Peyer's patch (tissue), 4 donors: Measurements from ENCODE around the gene SVOPL. TPM values are rescaled to one million over a fixed set of nuclear protein-coding genes. Genes with fewer than 3 reads are reported as not detected.

Source experiments
- DNase-seq, 3 donors: peaks; one replicate each; pipeline ENCODE4 v3.0.0-alpha.2; 2017 to 2019
- H3K27ac ChIP-seq, 4 donors: fragments of 200-600 bp; sonication (generic); one replicate each; pipeline ENCODE4 v1.5.1; 2016 to 2019
- H3K27me3 ChIP-seq, 2 donors: fragments of 200-600 bp; sonication (generic); one replicate each; pipeline ENCODE4 v1.5.1; 2019
- H3K36me3 ChIP-seq, 3 donors: fragments of 200-600 bp; sonication (generic); one replicate each; pipeline ENCODE4 v1.5.1; 2016 to 2019
- H3K4me1 ChIP-seq, 4 donors: fragments of 200-600 bp; sonication (generic); one replicate each; pipeline ENCODE4 v1.5.1; 2016 to 2019
- H3K4me3 ChIP-seq, 4 donors: fragments of 200-600 bp; sonication (generic); 1 replicate in 3 of 4; 2 replicates in 1 of 4; pipeline ENCODE4 v1.5.1; 2016 to 2019; ENCODE audit warnings: mild to moderate bottlenecking in 1 of 4
- H3K9me3 ChIP-seq, 4 donors: fragments of 200-600 bp; sonication (generic); one replicate each; pipeline ENCODE4 v1.5.1; 2016 to 2019; ENCODE audit warnings: mild to moderate bottlenecking in 1 of 4
- CTCF ChIP-seq, 6 experiments: fragments of 450-650 bp in 4 of 6; fragments of 200-600 bp in 2 of 6; sonication (generic) in 1 of 6; IDR thresholded peaks; one replicate each; pipeline ENCODE4 v1.5.1; 2017 to 2019; ENCODE audit warnings: antibody characterized with exemption in 6 of 6, mild to moderate bottlenecking in 3 of 6, moderate library complexity in 1 of 6
- POLR2A ChIP-seq, 2 donors: fragments of 450-650 bp; IDR thresholded peaks; one replicate each; pipeline ENCODE4 v1.5.1; 2017; ENCODE audit warnings: antibody characterized with exemption in 2 of 2, mild to moderate bottlenecking in 2 of 2, moderate library complexity in 2 of 2
- total RNA-seq, 4 donors: library from RNA; depleted of rRNA; stranded (reverse); fragments of >200 nt; gene quantifications; one replicate each; pipeline ENCODE4 v1.1.0, GENCODE V29; 2016

Gene SVOPL
- total RNA-seq, 4 donors from 2014 or later = 0.40 TPM; not detected in 3

- H3K4me1 ChIP-seq = no peaks in the 10 kb centered on the region
- no peak overlapping the region for H3K27ac ChIP-seq
- TF ChIP-seq POLR2A (IDR thresholded peaks at IDR 0.05) = no peak
- no peak for TF ChIP-seq CTCF (IDR thresholded peaks at IDR 0.05)
- H3K4me3 ChIP-seq = no peak overlapping the region
- peaks cover 0 to 63% (median 0%) of the 10 kb centered on the region in 3 donors for H3K36me3 ChIP-seq
- H3K27me3 ChIP-seq = no peaks in the 10 kb centered on the region
- no peak for DNase-seq
- H3K9me3 ChIP-seq = no peaks in the 10 kb centered on the region
These were observed 120.1 kb downstream of the SVOPL start for GRCh38 chr7:138581065-138581464.

GRCh38 chr7:138579671-138580070 is 121.5 kb downstream of the SVOPL start:
- DNase-seq = no peak
- Histone ChIP-seq H3K4me3 (no peak overlapping the region), H3K27ac (no peak overlapping the region), H3K4me1 (no peaks in the 10 kb centered on the region), H3K36me3 (peaks cover 0 to 53% (median 0%) of the 10 kb centered on the region in 3 donors), H3K9me3 (no peaks in the 10 kb centered on the region), H3K27me3 (no peaks in the 10 kb centered on the region)
- TF ChIP-seq POLR2A (IDR thresholded peaks at IDR 0.05) (no peak), CTCF (IDR thresholded peaks at IDR 0.05) (no peak)

GRCh38 chr7:138579136-138579535 is 122.0 kb downstream of the SVOPL start:
- H3K27ac ChIP-seq = no peak overlapping the region
- H3K36me3 ChIP-seq = peaks cover 0 to 53% (median 0%) of the 10 kb centered on the region in 3 donors
- TF ChIP-seq CTCF (IDR thresholded peaks at IDR 0.05) = no peak
- no peak for TF ChIP-seq POLR2A (IDR thresholded peaks at IDR 0.05)
- no peak overlapping the region for H3K4me3 ChIP-seq
- no peak for DNase-seq
- no peaks in the 10 kb centered on the region for H3K27me3 ChIP-seq
- H3K9me3 ChIP-seq = no peaks in the 10 kb centered on the region
- no peaks in the 10 kb centered on the region for H3K4me1 ChIP-seq

GRCh38 chr7:138575897-138576428 is 125.2 kb downstream of the SVOPL start:
- Histone ChIP-seq H3K27ac (no peak overlapping the region), H3K4me1 (no peaks in the 10 kb centered on the region), H3K4me3 (no peak overlapping the region), H3K36me3 (peaks cover 0 to 54% (median 0%) of the 10 kb centered on the region in 3 donors), H3K9me3 (no peaks in the 10 kb centered on the region), H3K27me3 (no peaks in the 10 kb centered on the region)
- DNase-seq = no peak
- TF ChIP-seq POLR2A (IDR thresholded peaks at IDR 0.05) = no peak

GRCh38 chr7:138573741-138574140 is 127.4 kb downstream of the SVOPL start:
- Histone ChIP-seq H3K4me1 (no peaks in the 10 kb centered on the region), H3K4me3 (no peak overlapping the region), H3K36me3 (peaks cover 0 to 49% (median 0%) of the 10 kb centered on the region in 3 donors), H3K27ac (no peak overlapping the region), H3K9me3 (no peaks in the 10 kb centered on the region), H3K27me3 (no peaks in the 10 kb centered on the region)
- DNase-seq = no peak
- TF ChIP-seq CTCF (IDR thresholded peaks at IDR 0.05) = no peak
- TF ChIP-seq POLR2A (IDR thresholded peaks at IDR 0.05) = no peak

GRCh38 chr7:138570715-138571114 is 130.4 kb downstream of the SVOPL start:
- TF ChIP-seq POLR2A (IDR thresholded peaks at IDR 0.05) (no peak), CTCF (IDR thresholded peaks at IDR 0.05) (no peak)
- Histone ChIP-seq H3K27me3 (no peaks in the 10 kb centered on the region), H3K36me3 (peaks cover 0 to 60% (median 0%) of the 10 kb centered on the region in 3 donors), H3K27ac (no peak overlapping the region), H3K4me3 (no peak overlapping the region), H3K9me3 (peaks cover 0 to 9% (median 3%) of the 10 kb centered on the region in 4 donors), H3K4me1 (no peaks in the 10 kb centered on the region)
- no peak for DNase-seq
